Ovary (tissue), 9 donors: ENCODE measurements around the gene TSPAN14. TPM values are rescaled to one million over a fixed set of nuclear protein-coding genes. Genes with fewer than 3 reads are reported as not detected.

Source experiments
- DNase-seq, 5 donors: peaks; one replicate each; pipeline ENCODE4 v3.0.0-alpha.2; 2019 to 2020
- H3K27ac ChIP-seq, 2 donors: fragments of 200-600 bp; one replicate each; pipeline versions ENCODE4 v1.5.1 to v1.8.0; 2019 to 2022
- H3K27me3 ChIP-seq: fragments of 200-600 bp; one replicate; pipeline ENCODE4 v1.8.0; 2022
- H3K36me3 ChIP-seq: fragments of 200-600 bp; sonication (generic); one replicate; pipeline ENCODE4 v1.5.1; 2019
- H3K4me1 ChIP-seq: one replicate; pipeline ENCODE4 v1.8.1; 2013; ENCODE audit warnings: mild to moderate bottlenecking, moderate library complexity; ENCODE audit not compliant: insufficient read depth
- H3K4me3 ChIP-seq: fragments of 200-600 bp; sonication (generic); one replicate; pipeline ENCODE4 v1.5.1; 2017
- H3K9me3 ChIP-seq, 2 donors: fragments of 200-600 bp in 1 of 2; sonication (generic) in 1 of 2; one replicate each; pipeline versions ENCODE4 v1.5.1 to v1.8.1; 2013 to 2019; ENCODE audit warnings: mild to moderate bottlenecking in 1 of 2, moderate library complexity in 1 of 2
- CTCF ChIP-seq, 3 donors: fragments of 450-650 bp in 2 of 3; fragments of 200-600 bp in 1 of 3; IDR thresholded peaks; one replicate each; pipeline versions ENCODE4 v1.5.1 to v1.8.0; 2016 to 2022; ENCODE audit warnings: antibody characterized with exemption in 3 of 3, mild to moderate bottlenecking in 1 of 3
- EP300 ChIP-seq: sonication (generic); formaldehyde crosslinking; IDR thresholded peaks from one replicate; pipeline ENCODE4 v1.6.1; 2017; ENCODE audit warnings: antibody characterized with exemption
- POLR2A ChIP-seq: fragments of 450-650 bp; IDR thresholded peaks from one replicate; pipeline ENCODE4 v1.6.1; 2017; ENCODE audit warnings: antibody characterized with exemption, mild to moderate bottlenecking, moderate library complexity
- WGBS, 3 donors: extraction: QIAGEN DNeasy Blood & Tissue Kit in 1 of 3; methylation state at CpG; one replicate each; pipeline versions ENCODE4 v1.1.5 to v1.1.7; 2013 to 2017; 5-methylcytosine and 5-hydroxymethylcytosine counted together
- intact Hi-C, 4 donors: fragments of 100-400 bp; cut with DNase I; formaldehyde crosslinking; loops; one replicate each; pipeline versions ENCODE4 v1.11.0 to v1.15.1; 2022 to 2023
- polyA plus RNA-seq, 2 donors: library from polyadenylated mRNA; stranded (reverse); fragments of 200-250 nt in 1 of 2; fragments of 350-450 nt in 1 of 2; fragmentation: Illumina TruSeq in 1 of 2; extraction: RNeasy Lipid Tissue Mini Kit (QIAGEN cat#74804) in 1 of 2; gene quantifications; one replicate each; pipeline ENCODE4 v1.2.3, GENCODE V29; 2013 to 2014
- total RNA-seq, 7 donors: library from RNA; depleted of rRNA in 2 of 7; stranded (reverse); fragments of >200 nt in 2 of 7; fragmentation: NEBNext Ultra II Directional in 3 of 7; extraction: Animal tissue kit (Norgen Biotek cat#: 25700) in 3 of 7; gene quantifications; one replicate each; pipeline versions ENCODE4 v1.1.0 to v1.2.4, GENCODE V29; 2016 to 2023
- donor health status: DM: no; HTN: no; CAD: no; lungs with moderate emphysema.
- donor health status: DM: no; HTN: no; CAD: no.
- donor health status: Bipolar disorder and iron deficiency.
- donor health status: DM: yes; HTN: yes; CAD: no.
- donor health status: DM: no; HTN: no; CAD: no.
- donor health status: DM: yes; HTN: yes; CAD: no.

TSPAN14 gene
- total and polyA plus RNA-seq, 9 donors = 35.4 to 103 (median 74.8) TPM

GRCh38 chr10:80468806-80469421 lies 14.8 kb downstream of the TSPAN14 start:
- Histone ChIP-seq H3K27me3 (no peaks in the 10 kb centered on the region), H3K9me3 (no peaks in the 10 kb centered on the region), H3K36me3 (no peaks in the 10 kb centered on the region), H3K27ac (peak overlapping the region in 1 of 2 donors; percentile 82), H3K4me3 (no peak overlapping the region), H3K4me1 (peaks cover 50% of the 10 kb centered on the region)
- peak in 1 of 5 donors; percentile 30 for DNase-seq
- intact Hi-C loops = no loop called here
- 45 to 58% (median 48%) methylated on average over 7 of the region's 7 CpGs for WGBS, 3 donors
- TF ChIP-seq EP300 = no peak
- no peak for TF ChIP-seq POLR2A
- TF ChIP-seq CTCF (IDR thresholded peaks at IDR 0.05) = no peak

GRCh38 chr10:80470266-80470665 lies 16.2 kb downstream of the TSPAN14 start:
- intact Hi-C loops = no loop called here
- Histone ChIP-seq H3K27ac (peak overlapping the region in 1 of 2 donors; percentile 26), H3K36me3 (no peaks in the 10 kb centered on the region), H3K9me3 (no peaks in the 10 kb centered on the region), H3K4me1 (peaks cover 50% of the 10 kb centered on the region), H3K4me3 (no peak overlapping the region), H3K27me3 (no peaks in the 10 kb centered on the region)
- peak in 1 of 5 donors; percentile 13 for DNase-seq
- TF ChIP-seq POLR2A (no peak), CTCF (IDR thresholded peaks at IDR 0.05) (no peak), EP300 (no peak)
- 95% methylated on average over 3 of the region's 3 CpGs for WGBS, 3 donors

DNA sequence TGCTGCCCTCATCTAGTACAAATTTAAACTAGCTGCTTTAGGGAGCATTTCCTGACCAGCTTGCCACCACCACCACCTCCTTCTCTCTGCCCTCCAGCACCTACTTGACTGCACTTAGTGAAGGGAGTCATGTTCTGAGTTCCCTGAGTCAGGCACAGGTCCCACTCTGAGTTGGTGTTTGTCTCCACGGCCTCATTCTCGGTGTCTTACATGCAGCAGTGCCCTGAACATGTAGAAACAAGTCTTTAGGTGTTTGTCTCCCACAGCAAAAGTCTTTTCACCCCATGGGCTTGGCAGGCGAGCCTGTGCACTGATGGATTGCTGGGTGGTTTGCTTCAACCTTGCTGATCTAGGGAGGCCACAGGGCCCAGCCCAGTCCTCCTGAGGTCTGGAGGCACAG lies 16.9 kb downstream of the TSPAN14 start:
- intact Hi-C loops = no loop called here
- no peak for DNase-seq
- TF ChIP-seq EP300 (no peak), CTCF (IDR thresholded peaks at IDR 0.05) (no peak), POLR2A (no peak)
- no peaks in the 10 kb centered on the region for H3K9me3 ChIP-seq
- no peaks in the 10 kb centered on the region for H3K36me3 ChIP-seq
- H3K4me1 ChIP-seq = peaks cover 48% of the 10 kb centered on the region
- no peaks in the 10 kb centered on the region for H3K27me3 ChIP-seq
- no peak overlapping the region for H3K4me3 ChIP-seq
- H3K27ac ChIP-seq = peak overlapping the region in 1 of 2 donors; percentile 26
- WGBS, 3 donors = 91 to 95% (median 92%) methylated on average over 3 of the region's 3 CpGs

DNA sequence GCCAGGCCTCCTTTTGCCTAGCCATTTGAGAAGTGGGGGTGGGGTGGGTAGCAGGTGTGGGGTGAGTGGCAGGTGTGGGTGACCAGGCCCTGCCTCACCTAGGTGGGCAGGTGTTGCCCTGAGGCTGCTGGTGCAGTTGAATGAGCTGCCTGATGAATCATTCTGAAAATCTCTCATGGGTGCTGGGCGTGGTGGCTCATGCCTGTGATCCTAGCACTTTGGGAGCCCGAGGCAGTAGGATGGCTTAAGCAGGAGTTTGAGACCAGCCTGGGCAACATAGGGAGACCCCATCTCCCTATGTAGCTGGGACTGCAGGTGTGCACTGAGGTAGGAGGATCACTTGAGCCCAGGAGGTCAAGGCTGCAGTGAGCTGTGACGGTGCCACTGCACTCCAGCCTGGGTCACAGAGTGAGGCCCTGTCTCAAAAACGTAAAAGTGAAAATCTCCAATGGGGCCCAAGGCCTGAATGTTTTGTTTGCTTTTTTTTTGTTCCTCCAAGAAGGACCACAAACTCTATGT lies 17.7 kb downstream of the TSPAN14 start:
- no peak for TF ChIP-seq POLR2A
- no peak for TF ChIP-seq CTCF (IDR thresholded peaks at IDR 0.05)
- no peak for TF ChIP-seq EP300
- Histone ChIP-seq H3K36me3 (no peaks in the 10 kb centered on the region), H3K4me1 (peaks cover 44% of the 10 kb centered on the region), H3K9me3 (no peaks in the 10 kb centered on the region), H3K27ac (no peak overlapping the region), H3K4me3 (no peak overlapping the region), H3K27me3 (no peaks in the 10 kb centered on the region)
- intact Hi-C loops = no loop called here
- WGBS, 3 donors = 73 to 85% (median 75%) methylated on average over 4 of the region's 4 CpGs
- no peak for DNase-seq
